HG03175 (cell line): Measurements from ENCODE around the gene USP49.

ENCODE experiments used
- ATAC-seq: cut with Tn5 transposase; IDR thresholded peaks from one replicate; pipeline ENCODE4 v1.9.1; 2021; ENCODE audit warnings: mild to moderate bottlenecking, moderate library complexity; ENCODE audit not compliant: unreplicated experiment

Gene USP49

DNA sequence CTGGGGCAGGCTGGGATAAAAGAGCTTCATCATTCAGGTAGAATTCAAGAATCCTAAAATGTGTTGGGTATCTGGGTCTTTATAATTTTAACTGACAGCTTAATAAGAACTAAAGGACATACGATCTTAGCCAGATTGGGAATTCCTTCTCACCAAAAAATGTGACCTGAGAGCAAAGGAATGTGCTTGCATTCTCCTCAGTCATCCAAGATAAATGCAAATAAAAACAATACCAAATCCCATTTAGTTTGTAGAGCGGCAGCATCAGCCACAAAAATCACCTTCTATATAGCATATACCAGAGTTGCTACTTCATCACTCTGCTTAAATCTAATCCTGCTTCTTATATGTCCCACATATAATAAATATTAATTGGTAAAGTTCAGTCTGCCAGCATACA, 16.9 kb downstream of the USP49 start:
- no peak for ATAC-seq

DNA sequence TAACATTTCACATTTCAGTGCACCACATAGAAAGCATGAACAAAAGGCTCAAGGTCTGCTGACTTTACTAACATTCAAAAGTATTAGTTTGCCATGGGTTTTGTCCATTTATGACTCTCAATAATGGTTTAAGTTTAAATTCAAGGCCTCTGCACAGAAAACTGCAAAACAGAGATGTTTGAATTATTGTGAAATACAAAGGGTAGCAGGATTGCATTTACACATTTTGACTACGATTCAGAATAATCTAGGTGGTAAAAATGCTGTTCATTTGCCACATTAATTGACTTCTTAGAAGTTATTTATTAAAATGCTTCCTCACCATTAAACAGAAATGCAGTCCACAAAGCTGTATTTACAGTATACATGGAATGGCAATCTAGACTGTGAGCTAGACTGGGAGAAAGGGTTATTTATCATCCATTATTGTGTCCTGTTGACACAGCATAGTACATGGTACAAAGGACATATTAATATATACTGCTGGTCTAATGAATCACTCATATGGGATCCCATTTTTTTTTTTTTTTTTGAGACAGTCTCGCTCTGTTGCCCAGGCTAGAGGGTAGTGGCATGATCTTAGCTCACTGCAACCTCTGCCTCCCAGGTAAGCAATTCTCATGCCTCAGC, 18.0 kb downstream of the USP49 start:
- ATAC-seq: no peak

DNA sequence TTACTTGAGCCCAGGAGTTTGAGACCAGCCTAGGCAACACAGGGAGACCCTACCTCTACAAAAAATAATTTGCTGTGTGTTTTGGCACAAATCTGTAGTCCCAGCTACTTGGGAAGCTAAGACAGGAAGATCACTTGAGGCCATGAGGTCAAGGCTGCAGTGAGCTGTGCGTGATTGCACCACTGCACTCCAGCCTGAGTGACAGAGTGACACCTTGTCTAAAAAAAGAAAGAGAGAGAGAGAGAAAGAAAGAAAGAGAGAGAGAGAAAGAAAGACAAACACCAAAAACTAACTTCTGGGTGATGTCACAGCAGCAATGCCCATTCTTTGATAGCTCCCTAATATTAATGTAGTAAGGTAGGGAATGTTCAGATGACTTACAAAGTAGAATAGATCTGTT, 20.4 kb downstream of the USP49 start:
- ATAC-seq: no peak

GRCh38 chr6:41872147-41872546, 23.0 kb downstream of the USP49 start:
- ATAC-seq: no peak

DNA sequence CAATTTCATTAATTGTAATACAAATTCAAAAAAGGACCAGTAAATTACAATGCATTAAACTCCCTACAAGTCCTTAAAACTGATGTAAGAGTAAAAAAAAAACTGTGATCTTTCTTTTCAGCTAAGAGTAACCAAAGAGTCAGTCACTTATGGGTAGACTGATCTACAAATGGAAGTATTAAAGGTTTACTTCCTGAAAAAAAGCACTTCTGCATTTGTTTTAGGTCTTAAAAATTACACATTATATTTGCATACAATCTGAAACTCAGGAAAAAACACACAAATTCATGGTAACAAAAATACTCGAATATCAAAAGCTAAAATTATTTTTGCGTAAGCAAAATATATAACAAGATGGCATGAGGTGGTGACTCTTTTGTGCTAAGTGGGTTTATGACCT, 23.5 kb downstream of the USP49 start:
- no peak for ATAC-seq

DNA sequence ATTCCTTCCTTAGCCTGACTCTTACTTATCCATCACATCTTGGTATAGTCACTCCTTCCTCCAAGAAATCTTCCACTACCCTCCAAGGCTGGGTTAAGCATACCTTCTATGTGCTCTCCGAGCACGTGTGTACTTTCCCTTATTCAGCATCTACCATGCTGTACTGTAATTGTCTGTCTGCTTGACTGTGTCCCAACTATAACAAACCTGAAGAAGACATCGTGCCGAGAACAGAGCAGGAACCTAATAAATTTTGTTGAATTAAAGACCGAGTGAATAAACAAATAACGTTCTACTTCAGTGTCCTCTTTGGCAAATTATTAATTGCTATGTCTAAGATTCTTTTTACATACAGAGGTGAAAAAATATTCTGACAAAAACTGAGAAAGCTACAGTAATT, 35.8 kb downstream of the USP49 start:
- no peak for ATAC-seq

- ATAC-seq: no peak
These were observed 36.5 kb downstream of the USP49 start for GRCh38 chr6:41858703-41859102.

- ATAC-seq: no peak
These were observed 44.3 kb downstream of the USP49 start for GRCh38 chr6:41850861-41851260.

DNA sequence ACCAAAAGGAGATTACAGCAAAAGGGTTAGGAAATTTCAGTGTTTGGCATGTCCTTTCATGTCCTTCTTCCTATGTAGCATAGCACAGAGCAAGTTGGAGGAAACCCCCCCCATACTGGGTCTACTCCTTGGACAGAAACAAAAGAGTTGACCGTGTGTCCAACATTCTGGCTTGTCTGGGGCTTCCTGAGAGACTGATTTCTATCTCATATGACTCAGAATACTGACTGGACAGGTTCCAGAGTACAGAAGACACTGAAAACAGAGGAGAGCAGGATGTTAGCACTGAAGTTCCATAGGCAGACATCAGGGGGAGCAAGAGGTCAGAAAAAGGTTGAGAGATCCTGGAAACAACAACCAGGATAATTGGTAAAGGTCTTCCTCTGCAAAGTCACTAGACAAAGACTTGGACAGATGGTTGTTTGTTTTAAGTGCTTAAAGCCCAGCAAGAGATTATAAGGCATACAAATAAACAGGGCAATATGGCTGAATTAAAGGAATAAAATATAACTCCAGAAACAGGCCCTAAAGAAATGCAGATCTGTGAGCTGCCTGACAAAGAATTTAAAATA, 48.4 kb downstream of the USP49 start:
- no peak for ATAC-seq

GRCh38 chr6:41843178-41843577, 52.0 kb downstream of the USP49 start:
- no peak for ATAC-seq

GRCh38 chr6:41840326-41840725, 54.8 kb downstream of the USP49 start:
- ATAC-seq: no peak

DNA sequence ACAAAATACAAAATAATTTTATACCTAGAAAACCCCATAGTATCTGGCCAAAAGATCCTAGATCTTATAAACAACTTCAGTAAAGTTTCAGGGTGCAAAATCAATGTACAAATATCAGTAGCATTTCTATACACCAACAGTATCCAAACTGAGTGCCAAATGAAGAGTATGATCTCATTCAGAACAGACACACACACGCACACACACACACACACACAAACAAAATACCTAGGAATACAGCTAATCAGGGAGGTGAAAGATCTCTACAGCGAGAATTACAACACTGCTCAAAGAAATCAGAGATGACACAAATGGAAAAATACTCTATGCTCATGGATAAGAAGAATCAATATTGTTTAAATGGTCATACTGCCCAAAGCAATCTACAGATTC, 58.5 kb downstream of the USP49 start:
- ATAC-seq: no peak

DNA sequence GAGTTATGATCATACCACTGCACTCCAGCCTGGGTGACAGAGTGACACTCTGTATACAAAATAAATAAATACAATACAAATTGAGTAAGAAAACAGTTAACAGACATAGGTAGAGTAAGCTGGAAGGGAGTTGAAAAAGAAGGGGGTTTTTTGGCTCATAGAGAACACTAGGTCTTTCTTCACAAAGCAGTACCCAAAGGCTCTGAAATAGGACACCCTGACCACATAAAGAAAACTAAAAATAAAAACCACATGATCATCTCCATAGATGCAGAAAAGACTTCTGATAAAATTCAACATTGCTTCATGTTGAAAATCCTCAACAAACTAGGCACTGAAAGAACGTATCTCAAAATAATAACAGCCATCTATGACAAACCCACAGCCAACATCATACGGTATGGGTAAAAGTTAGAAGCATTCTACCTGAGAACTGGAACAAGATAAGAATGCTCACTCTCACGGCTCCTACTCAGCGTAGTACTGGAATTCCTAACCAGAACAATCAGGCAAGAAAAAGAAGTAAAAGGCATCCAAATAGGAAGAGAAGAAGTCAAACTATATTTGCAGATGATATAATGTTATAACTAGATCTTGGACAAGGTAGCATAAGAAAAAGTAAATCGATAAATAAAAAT, 59.0 kb downstream of the USP49 start:
- no peak for ATAC-seq

- ATAC-seq: no peak
These were observed 62.9 kb downstream of the USP49 start for GRCh38 chr6:41832263-41832662.

GRCh38 chr6:41826343-41827022, 68.7 kb downstream of the USP49 start:
- ATAC-seq: no peak

DNA sequence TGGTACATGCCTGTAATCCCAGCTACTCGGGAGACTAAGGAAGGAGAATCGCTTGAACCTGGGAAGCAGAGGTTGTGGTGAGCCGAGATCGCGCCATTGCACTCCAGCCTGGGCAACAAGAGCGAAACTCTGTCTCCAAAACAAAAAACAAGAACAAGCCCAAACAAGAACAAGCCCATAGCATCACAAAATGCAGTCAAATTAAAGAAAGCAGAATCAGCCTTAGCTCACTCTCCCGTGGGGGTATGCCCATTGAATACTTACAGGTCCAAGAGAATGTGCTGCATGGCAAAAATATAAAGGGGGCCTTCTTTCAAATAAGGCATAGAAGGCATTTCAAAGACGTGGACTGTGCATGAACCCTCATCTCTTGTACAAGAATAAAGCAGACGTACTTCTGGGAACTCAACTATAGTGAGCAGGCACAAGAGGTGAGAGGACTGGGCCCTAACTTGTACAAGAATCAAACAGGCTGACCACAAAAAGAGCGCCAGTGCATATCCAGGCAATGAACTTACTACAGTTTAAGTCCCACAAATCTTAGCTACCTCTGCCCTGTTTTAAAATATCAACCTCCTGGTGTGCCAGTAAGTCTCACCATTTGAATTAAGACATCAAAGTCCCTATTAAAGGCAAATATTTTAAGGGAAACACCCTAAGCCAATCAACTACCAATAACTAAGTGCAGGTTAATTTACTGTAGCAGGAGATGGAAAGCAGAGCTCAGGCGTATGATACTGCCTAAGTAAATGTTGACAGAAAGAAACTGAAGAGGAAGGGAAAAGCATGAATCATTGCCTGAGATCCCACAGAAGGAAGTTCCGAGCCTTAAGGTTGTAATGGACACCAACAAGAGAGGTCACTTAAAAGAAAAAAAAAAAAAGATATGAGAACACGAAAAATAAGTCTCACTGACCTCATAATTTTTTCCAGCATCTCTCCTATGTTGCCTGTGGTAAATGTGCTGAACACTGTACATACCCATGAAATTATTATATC, 70.3 kb downstream of the USP49 start:
- no peak for ATAC-seq

- ATAC-seq: no peak
These were observed 72.0 kb downstream of the USP49 start for GRCh38 chr6:41823178-41823577.

GRCh38 chr6:41822021-41822420, 73.2 kb downstream of the USP49 start:
- ATAC-seq: no peak

- ATAC-seq: no peak
These were observed 73.9 kb downstream of the USP49 start for GRCh38 chr6:41821266-41821665.

DNA sequence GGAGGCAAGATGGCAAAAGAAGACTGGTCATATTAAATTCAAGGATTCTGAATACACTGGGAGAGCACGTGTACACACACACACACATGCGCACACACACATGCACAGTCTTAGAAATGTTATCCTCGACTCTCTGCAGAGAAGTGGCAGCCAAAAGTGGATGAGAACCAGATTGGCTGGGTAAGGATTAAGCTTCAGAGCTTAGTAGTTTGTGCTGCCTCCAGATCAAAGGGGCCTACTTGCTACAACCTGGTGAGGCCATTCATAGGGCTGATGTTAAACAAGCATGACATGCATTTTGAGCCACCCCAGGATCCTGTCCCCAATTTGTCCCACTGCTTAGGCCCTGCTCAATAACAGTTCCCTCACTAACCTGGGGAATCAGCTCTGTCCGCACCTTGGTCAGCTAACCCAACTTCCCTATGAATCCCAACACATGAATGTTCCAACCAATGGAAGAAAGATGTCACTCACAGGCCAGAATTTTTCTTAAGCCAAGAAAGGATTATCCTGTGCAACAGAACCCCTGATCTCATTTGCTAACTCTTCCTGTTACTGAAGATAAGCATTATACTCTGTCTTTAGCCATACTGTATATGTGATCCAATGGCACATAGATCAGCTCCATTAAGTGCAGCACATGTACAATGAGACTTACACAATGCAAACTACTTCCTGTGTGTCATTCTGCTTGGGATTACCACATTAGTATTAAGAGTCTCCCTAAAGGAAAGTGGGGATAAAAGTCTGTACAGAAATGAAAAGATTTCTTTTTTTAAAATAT, 76.7 kb downstream of the USP49 start:
- no peak for ATAC-seq
